NCI-H1436 treated with DMSO at 0.1 percent for 48 hours (cell line): ENCODE measurements around the gene WIPF3.

ENCODE experiments used
- DNase-seq: peaks from one replicate; lab custom pipeline; 2025; lab: John Stamatoyannopoulos, UW

WIPF3 gene

DNA sequence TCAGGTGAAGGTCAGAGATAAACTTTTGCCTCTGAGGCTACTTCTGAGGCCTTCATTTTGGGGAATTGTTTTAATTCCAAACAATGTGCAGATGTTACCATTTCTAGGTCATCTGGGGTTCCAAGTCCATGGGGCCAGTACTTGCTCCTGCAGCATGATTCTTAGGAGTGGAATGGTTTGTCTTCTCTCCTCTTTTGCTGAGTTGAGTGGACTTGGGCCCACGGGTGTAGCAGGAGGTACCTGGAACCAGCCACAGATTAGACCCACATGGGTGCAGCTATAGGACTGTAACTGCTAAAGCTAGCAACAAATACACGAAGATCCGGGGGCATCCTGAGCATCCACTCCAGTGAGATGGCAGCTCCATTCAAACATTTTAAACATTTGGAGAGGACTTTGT is 41.6 kb downstream of the WIPF3 start:
- DNase-seq = no peak

DNA sequence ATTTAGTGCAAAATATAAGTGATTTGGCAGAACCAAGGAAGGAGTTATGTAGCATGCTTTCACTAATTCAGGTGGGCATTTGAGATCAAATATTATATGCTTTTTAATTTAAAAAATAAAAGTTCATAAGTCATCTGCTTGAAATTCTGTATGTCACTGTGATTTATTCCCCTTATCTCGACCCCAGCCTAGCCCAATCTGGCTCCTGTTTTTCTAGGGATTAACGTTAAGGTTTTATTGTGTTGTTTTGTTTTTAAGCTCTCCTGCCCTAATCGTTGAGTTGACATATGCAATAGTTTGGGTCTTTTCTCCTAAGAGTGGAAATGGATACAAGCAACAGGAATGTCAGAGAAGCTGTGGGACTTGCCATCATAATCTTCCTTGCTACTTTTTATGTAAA is 42.6 kb downstream of the WIPF3 start:
- no peak for DNase-seq

DNA sequence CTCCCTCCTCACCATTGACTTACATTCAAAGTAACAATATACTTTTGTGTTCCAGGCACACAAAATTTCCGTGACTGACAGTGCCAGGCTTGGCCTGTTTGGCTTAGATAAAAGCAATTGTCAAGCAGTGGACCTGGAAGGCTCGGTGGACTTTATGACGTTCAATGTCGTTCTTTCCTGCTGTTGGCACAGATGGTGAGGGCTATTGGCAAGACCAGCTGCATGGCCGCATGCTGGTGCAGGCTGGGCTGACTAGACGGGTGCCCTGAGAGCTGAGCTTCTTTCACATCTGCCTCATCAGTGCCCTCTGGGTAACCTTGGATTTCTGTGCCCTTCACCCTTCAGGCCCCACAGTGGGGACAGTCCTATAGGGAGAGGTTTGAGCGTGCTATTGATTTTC is 45.2 kb downstream of the WIPF3 start:
- DNase-seq = no peak

DNA sequence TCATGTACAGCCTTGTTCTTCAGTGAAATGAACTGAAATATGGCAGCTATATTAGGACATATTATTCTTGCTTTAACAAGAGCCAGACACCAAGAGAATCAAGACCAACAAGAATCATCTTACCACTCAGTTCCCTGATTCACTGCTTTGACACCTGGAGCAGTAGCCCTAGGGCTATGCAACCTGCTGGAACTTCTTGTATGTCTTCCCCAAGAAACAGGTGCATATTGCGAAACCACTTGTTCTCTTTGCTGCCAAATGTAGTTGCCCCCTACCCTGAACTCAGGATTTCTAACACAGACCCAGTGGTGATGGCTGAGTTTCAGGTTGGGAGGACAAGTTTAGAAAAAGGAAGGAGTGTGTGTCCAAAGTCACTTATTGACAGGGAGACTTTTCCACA is 46.1 kb downstream of the WIPF3 start:
- no peak for DNase-seq

DNA sequence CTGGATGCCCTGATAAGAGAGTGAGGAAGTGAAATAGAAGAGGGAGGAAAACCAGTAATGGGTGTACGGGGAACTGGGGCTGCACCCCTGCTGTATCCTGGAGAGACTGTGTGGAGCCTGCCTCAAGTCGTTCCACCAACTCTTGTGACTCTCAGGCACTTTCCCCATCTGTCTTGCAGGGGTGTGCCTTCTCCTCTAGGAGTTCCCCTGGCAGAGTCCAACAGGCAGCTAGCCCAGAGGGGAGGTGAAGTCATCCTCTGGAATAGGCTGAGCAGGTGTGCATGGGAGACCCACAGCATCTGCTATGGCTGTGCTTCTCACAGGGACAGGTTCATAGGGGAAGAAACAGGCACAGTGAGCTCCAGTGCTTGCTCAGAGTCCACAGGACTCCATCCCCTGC is 46.8 kb downstream of the WIPF3 start:
- no peak for DNase-seq

DNA sequence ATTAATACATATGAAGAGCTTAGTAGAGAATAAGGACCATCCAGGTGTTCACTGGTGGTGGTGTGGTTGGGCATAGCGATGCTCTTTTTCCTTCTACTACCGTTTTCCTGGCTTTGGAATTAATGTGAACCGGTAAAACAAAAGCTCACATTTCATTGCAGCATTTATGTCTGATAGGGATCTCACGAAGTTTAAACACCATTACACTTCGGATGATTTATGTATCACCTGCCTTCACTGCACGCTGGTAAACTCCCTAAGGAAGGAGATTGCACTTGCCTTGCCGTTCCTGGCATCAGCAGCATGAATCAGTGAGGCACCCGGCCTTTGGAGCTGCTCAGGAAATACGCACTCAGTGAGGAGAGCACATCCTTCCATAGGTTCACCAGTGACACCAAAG is 47.5 kb downstream of the WIPF3 start:
- no peak for DNase-seq

DNA sequence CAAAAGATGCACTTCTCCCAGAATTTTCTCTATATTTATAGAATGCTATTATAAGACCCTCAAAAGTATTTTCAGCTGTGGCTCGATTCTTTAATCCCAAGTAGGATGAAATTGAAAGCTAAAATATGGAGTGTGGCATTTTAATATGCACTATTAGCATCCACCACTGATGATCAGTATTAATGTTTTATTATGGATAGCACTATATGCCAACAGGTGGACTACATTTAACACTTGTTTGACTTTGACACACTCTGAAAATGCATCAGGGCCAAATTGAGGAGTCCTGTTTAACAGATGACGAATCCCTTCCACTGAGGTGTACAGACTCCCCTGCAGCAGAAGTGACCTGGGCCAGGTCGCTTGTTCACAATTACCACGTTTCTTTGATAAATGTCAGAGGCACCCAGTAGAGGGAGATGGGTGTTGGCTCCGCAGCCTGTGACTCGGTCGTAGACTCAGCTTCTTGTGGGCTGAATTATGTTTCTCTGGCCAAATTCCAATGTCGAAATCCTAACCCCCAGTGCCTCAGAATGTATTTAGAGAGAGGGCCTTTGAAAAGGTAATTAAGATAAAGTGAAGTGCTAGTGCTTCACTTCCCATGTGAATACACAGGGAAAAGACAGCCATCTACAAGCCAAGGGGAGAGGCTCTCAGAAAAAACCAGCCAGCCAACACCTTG is 48.1 kb downstream of the WIPF3 start:
- no peak for DNase-seq

DNA sequence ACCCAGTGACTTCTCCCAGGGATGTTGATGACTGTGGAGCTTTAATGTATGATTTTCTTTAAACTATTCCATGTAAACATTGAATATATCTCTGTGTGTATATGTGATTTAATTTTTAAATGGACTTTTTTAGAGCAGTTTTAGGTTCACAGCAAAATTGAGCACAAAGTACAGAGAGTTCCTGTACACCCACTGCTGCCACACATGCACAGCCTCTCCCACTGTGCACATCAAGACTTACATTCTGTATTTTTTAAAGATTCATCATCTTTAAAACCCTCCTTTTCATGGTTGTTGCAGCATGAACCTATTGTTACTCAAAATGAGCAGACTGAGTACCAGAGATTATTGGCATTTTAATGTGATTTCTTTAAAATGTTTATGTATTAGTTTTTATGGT is 51.3 kb downstream of the WIPF3 start:
- DNase-seq = no peak

DNA sequence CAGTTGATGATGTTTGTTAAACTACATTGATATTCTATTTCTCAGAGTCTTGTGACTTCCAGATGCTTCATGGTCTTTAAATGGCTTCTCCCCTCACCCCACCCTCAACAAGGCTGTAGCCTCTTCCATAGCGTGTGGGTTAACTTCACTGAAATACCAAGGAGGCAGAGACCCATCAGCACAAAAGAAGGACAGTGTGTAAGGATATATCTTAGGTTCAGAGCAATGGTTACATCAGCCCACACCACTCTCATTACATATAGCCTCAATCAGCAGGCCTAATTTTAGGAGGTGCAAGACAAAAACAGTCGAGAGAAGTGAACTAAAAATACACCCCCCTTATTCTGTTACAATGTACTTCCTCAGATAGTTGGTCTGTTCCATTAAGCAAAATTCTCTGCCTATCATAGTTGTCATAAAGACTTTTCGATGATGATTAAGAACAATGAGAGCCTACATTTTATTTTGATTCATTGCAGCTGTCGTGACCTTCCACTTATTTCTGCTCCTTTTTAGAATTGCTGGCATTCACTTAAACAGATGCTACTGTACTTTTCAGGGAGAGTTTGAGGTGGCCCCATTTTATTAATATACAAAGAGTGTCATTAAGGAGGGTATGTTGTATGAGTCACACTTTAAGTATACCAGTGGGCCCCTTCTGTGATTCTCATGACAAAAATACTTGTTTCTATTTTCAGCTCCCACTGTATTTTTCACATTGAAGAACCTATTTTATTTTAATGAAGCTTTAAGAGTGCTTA is 52.1 kb downstream of the WIPF3 start:
- no peak for DNase-seq

DNA sequence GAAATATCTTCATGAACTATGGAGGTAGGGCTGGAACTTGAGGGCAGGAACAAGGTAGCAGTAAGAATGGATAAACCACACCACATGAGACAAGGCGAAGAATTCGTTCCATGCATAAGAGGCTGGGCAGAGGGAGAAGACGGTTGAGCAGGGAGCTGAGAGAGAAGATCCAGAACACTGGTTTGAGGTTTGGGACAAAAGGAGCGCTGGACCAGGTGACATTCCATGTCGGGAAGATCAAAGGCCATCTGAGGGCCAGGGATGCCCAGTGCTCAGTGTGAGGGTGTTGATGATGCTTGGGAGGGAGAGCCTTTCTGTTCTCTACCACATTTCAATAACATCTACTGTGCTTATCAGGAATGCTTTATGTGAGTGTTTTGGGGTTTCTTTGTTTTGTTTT is 52.8 kb downstream of the WIPF3 start:
- DNase-seq = no peak

DNA sequence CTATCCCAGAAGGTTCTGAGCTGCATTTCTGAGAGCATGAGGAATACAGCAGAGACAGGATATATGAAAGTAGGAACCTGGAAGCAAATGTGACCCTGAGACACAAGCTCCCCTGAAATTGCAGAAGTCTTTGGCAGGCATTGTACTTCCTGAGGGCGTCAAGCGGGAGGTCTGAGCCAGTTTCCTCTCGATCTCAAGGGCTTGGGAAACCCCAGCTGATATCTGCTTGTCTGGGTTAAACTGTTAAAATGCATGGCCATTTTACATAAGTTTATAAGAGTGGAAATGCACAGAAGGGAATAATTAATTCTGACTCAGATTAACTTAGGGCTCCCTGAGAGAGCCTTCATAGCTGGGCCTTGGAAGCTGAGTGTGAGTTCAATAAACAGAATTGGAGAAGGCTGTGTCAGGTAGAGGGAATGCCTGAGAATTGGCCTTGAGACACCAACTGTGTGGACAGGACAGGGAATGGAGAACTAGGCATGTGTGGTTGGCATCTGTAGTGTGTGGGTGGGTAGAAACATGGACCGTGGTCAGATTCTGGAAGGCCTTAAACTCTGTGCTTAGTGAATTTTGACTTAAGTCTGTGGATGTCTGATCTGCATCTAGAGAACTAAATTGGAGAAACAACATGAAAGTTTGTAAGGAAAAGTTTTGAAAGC is 53.3 kb downstream of the WIPF3 start:
- DNase-seq = no peak

DNA sequence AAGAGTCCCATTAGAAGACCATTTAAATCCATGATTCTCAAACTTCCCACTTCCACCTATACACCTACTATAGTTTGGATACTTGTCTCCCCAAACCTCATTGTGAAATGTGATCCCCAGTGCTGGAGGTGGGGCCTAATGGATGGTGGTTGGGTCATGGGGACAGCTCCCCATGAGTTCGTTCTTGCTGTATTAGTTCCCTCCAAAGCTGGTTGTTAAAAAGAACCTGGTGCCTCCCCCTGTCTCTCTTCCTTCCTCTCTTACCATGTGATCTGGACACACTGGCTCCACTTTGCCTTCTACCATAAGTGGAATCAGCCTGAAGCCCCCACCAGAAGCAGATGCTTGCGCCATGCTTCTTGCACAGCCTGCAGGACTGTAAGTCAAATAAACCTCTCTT is 53.9 kb downstream of the WIPF3 start:
- no peak for DNase-seq

DNA sequence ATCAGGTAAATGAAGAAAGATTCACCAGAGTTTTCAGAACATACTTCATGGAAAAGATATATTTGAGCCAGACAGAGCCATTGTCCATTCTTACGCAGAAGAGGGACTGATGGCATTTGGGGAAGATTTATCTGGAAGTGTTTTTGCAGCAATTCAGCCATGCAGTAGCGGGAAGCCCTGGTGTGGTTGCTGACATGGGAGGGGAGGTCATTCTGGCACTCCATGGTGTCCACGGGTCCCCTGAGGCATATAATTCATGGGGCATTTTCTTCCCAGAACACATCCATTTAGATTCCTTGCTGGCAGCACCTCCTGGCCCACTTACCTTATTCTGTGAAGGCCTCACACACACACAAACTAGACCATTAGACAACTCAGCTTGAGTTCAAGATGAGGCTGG is 55.6 kb downstream of the WIPF3 start:
- no peak for DNase-seq

DNA sequence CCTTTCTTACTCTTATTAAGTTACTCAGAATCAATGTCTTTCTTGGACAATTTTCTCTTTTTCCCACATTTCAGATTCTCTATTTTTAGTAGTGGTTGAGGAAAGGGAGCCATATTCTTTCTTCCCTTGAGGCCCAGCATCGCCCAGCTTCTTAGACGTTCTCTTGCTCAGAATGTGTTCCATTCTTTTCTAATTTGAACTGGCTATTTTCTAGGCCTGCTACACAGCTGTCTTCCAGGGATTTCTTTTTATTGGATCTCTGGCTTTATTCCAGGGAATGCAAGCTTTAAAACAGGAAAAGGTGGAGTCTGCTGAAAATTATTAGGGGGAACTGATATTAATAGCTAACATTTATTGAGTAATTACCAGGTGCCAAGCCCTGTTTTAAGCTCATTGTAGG is 58.3 kb downstream of the WIPF3 start:
- DNase-seq = no peak

DNA sequence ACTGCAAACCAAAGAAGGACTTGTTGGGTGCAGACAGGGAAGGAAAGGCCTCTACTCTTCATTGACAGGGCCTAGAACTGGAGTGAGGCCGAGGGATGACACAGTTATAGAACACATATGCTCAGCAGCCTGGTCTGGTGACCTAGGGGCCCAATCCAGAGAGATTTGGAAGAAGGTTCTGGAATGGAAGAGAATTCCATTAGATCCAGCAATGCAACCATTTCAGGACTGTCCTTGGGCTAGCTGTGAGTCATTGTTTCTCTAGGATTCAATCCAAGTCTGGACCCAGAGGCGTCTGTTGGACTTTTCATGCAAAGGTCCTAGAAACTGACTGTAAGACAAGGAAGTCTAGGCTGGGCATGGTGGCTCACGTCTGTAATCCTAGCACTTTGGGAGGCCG is 59.2 kb downstream of the WIPF3 start:
- DNase-seq = no peak

DNA sequence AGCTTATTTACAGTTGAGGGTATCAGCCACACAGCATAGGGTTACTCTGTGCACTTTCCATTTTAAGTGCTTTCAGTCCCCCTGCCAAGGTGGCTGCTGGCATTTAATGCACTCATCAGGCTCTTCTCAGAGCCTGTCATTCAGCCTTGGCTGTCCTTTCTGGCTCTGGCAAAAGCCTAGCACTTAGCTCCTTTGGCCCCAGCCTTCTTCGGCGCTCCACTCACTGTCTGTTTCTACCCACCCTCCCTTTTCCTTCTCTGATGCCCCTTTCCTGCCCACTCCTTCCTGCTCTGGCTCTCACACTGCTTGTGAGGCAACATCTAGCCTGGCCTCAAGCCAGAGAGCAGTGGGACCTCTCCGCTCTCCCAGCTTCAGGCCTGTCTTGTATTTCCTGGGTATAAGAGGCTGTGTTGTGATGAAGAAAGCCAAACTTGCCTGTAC is 60.2 kb downstream of the WIPF3 start:
- DNase-seq = no peak

DNA sequence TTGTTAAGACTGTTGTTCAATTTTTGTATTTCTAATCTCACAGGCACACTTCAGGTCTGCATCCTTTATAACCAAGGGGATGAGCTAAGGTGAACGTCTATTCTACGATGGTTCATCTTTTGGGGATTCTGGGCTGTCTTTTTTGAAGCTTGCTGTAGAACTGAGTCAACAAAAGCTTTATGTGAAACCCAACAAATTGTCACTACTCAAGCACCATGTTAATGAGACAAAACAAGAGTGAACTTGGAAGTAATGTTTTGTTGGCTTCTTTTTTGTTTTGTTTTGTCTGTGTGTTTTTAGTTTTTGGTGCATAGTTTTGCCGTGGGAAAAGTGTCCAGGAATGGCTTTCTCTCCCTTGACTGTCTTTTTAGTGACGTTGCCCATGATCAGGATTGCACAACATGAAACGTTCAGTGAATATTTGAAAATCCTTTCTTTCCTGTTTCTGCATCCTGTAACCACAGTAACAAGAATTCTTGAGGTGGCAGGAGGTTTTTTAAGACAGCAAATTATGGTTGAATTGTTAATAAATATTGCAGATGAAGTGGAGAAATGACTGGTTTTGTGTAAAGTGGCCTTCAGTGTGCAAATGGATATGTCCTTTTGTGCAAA is 65.6 kb downstream of the WIPF3 start:
- no peak for DNase-seq

DNA sequence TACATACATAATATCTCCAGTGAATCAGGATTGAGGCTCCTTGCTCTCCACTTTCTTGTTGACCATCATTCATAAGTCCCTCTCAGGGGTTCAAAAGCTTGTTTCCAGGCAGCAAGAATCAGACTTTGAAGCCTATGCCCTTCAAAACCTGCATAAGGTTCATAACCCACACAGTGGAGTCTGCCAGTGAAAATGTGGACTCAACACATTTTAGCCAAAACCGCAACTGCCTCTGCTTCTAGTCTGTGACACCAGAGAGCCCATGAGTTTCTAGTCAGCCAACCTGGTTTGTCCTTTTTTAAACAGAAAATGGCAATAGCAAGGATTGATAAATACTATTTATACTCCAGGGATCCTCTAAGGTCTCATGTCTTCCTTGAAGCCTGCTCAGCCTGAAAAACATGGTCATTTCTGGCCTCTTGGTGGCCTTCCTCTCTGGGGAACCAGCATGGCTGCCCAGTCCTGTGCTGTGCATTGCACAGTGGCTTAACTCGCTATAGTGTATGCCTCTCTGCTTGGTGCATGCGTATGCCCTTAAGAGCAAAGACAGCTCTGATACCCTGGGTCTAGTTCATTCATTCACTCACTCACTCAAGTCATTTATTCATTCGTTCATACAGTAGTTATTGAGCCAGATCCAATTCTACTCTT is 67.5 kb downstream of the WIPF3 start:
- DNase-seq = no peak

DNA sequence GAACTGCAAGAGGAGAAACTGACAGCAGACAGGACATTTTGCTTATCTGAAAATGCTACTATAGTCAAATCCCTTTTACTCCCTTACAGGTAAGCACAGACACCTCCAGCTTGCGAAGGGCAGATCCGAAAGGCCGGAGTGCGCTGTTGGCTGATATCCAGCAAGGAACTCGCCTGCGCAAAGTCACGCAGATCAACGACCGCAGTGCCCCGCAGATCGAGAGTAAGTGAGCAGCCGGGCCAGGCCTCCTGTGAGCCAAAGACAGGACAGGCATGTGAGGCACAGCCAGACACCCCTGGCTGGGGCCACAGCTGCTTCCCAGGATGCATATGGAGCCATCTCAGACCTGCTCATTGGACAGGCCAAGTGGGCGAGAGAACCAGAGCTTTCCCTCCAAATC is 69.4 kb downstream of the WIPF3 start:
- DNase-seq = no peak

DNA sequence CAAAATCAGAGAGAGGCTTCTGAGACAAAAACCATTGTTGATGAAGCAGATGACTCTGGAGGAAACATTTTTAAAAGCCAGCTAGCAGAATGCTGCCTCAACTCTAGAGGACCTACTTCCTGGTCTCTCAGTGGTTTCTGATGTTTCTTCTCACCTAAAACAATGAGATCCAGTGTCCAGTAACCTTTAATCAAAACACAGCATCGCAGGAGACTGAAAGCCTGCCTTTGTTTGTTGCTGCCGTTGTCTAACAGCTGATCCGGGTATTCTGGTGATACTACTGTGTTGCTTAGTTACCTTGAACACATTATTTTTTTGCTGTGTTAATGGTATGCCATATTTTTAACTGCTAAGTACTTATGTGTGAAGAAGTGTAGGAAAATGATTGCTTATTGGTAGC is 70.9 kb downstream of the WIPF3 start:
- no peak for DNase-seq

DNA sequence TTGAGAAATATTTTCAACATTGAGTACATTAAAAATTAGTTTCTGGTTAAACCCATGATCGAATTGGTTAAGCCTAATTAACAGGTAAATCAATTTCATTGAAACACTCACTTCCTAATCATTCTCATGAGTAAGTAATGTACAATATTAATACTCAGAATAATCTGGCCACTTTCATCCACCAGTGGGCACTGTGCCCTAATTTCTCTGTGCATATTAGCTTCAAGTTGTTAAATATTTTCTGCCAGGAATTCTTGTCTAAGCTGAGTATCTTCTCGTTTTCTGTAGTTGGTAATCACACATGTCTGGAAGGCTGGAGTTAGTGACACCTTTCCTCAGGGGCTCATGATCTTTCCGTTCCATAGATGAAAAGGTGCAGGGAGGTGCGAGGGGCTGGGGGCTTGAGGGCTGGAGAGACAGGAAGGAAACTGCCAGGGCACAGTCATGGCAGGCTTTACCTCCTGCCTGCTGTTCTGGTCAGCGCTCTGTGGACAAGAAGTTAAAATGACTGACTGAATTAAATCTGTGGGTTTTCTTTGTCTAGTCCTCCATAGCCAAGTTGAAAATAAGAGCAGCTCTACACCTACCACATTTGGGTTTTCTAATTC is 71.9 kb downstream of the WIPF3 start:
- DNase-seq = no peak

DNA sequence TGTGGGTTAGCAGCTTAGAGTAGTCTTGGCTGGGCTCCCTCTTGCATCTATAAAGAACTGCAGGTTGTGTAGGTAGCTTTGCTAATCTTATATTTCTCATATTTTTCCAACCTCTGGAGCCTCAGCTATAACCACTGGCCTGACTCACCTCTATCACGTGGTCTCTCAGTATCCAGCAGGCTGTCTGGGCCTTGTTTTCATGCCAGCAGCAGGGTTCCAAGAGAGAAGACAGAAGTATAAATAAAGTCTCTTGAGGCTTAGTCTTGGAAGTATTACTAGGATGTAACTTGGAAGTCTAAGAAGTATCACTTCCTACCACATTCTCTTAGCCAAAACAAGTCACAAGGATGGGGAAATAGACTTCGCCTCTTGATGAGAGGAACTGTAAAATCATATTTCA is 73.3 kb downstream of the WIPF3 start:
- no peak for DNase-seq
